ENCODE measurements around the gene ECSIT.

The ECSIT gene

DNA sequence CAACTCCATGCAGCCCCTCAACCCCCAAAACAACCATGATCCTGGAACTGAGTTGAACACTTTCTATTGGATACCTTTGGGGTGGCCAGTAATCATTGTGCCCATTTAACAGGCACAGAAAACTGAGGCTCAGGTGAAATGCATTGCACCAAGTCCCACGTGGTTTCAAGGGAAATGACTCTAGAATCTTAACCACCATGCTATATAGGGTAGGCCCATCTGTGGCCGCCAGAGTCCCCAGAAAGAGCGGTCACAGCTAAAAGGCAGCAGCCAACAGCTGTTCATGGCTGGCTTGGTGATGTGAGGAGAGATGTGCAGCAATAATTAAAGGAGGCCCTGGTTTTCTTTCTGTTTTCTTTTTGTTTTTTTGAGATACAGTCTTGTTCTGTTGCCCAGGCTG lies 12.3 kb upstream of the ECSIT start:
- H3K4me3 ChIP-seq (ENCODE audit: low read length) = peak overlapping the region; percentile 68

DNA sequence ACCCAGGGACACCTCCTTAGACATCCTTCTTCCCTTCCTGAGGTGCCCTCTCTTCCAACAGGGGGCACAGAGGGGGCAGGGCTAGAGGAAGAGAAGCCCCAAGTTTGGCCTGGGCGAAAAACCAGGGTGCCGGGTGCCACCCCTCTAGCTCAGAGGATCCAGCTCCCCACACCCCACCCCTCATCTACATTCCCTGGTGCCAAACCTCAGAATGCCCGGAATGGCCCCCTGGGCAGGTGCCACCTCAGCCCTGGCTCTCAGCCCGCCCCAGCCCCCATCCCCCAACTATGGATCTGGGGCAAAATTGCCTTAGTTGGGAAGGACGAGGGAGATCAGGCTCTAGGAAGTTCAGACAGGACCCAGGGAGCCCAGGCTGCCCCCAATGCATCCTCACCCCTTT lies 11.7 kb upstream of the ECSIT start:
- peaks cover 12% of the 10 kb centered on the region for H3K4me1 ChIP-seq (ENCODE audit: control insufficient read depth, insufficient read depth, low read length)
- peaks cover 5% of the 10 kb centered on the region for H3K27me3 ChIP-seq (ENCODE audit: control insufficient read depth, insufficient read depth, low read length)
- H3K27ac ChIP-seq (ENCODE audit: low read depth, low read length) = peak overlapping the region; percentile 100
- peak overlapping the region; percentile 45 for H3K9ac ChIP-seq (ENCODE audit: low read length)
- H3K4me3 ChIP-seq (ENCODE audit: low read length) = peak overlapping the region; percentile 68
- H3K36me3 ChIP-seq (ENCODE audit: control insufficient read depth, insufficient read depth, low read length) = no peaks in the 10 kb centered on the region

More for the DNA sequence above, 12.3 kb upstream of the ECSIT start:
- peaks cover 5% of the 10 kb centered on the region for H3K27me3 ChIP-seq (ENCODE audit: control insufficient read depth, insufficient read depth, low read length)
- H3K27ac ChIP-seq (ENCODE audit: low read depth, low read length) = peak overlapping the region; percentile 100
- H3K4me1 ChIP-seq (ENCODE audit: control insufficient read depth, insufficient read depth, low read length) = peaks cover 11% of the 10 kb centered on the region
- no peak overlapping the region for H3K9ac ChIP-seq (ENCODE audit: low read length)
- H3K36me3 ChIP-seq (ENCODE audit: control insufficient read depth, insufficient read depth, low read length) = no peaks in the 10 kb centered on the region

DNA sequence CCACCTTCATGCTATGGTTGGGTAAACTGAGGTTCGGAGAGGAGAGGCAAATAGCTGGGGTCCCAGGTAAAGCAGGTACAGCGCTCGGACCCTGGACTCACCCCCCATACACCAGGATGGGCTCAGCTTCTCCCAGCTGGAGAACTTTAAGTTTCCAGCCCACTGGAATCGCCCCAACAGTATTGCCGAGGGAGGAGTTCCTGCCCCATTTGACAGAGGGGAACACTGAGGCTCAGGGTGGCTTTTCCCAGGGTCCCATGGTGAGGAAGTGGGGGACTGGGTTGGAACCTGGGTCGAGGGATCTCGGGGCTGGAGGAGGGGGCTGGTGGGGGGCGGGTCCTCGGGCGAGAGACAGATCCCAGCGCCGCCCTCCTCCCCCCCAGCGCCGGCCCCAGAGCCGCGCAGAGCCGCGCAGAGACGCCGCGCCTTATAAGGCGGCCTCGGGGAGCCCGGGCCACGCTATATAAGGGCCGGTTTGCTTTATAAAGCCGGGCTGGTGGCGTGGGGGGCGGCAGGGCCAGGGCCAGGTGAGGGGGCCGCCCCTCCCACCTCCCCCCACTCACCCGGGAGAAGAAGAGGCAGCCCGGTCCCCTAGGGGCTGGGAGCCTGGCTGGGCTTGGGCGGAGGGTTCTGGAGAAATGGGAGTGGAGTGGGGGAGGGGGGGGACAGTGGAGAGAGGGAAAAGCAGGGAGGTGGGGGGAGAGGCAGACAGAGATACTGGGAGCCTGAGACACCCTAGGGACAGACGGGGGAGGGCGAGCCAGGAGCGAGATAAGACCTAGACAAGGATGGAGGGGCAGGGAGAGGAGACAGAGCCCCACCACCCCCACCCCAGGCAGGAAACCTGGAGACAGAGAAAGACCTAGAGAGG lies 10.8 kb upstream of the ECSIT start:
- no peaks in the 10 kb centered on the region for H3K36me3 ChIP-seq (ENCODE audit: control insufficient read depth, insufficient read depth, low read length)
- H3K4me1 ChIP-seq (ENCODE audit: control insufficient read depth, insufficient read depth, low read length) = peaks cover 21% of the 10 kb centered on the region
- H3K4me3 ChIP-seq (ENCODE audit: low read length) = peak overlapping the region; percentile 83
- H3K27ac ChIP-seq (ENCODE audit: low read depth, low read length) = peak overlapping the region; percentile 100
- H3K27me3 ChIP-seq (ENCODE audit: control insufficient read depth, insufficient read depth, low read length) = peaks cover 5% of the 10 kb centered on the region
- H3K9ac ChIP-seq (ENCODE audit: low read length) = peak overlapping the region; percentile 96

DNA sequence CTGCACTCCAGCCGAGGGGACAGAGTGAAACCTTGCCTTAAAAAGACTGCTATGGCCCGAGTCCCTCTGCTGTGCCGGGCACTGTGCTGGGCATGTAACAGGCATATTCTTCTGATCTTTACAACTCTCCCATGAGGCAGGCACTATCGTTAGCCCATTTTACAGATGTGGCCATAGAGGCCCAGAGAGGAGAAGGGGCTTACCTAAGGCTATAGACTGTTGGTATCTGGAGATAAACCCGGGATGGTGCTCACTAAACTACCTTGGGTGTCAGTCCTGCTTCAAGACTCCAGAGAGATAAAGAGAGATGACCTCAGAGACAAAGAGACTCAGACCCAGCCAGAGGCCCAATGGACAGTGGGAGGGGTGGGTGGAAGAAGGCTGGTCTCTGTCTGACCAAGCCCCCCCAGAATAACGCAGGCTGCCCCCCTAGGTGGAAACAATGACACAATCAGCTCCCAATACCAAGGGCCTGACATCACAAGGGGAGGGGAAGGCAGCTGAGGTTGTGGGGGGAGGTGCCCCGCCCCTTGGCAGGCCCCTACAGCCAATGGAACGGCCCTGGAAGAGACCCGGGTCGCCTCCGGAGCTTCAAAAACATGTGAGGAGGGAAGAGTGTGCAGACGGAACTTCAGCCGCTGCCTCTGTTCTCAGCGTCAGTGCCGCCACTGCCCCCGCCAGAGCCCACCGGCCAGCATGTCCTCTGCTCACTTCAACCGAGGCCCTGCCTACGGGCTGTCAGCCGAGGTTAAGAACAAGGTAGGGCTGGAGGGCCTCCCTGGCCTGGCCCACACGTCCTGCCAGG lies 9.5 kb upstream of the ECSIT start, which contains the start of gene CNN1:
Gene CNN1, plus strand, starts transcription at position 620 of the 805 bp plus-strand sequence. Its CDS starts 77 bp downstream, at position 697.
- peaks cover 20% of the 10 kb centered on the region for H3K4me1 ChIP-seq (ENCODE audit: control insufficient read depth, insufficient read depth, low read length)
- H3K4me3 ChIP-seq (ENCODE audit: low read length) = peak within 1 kb of the TSS; percentile 83
- peak within 1 kb of the TSS; percentile 96 for H3K9ac ChIP-seq (ENCODE audit: low read length)

DNA sequence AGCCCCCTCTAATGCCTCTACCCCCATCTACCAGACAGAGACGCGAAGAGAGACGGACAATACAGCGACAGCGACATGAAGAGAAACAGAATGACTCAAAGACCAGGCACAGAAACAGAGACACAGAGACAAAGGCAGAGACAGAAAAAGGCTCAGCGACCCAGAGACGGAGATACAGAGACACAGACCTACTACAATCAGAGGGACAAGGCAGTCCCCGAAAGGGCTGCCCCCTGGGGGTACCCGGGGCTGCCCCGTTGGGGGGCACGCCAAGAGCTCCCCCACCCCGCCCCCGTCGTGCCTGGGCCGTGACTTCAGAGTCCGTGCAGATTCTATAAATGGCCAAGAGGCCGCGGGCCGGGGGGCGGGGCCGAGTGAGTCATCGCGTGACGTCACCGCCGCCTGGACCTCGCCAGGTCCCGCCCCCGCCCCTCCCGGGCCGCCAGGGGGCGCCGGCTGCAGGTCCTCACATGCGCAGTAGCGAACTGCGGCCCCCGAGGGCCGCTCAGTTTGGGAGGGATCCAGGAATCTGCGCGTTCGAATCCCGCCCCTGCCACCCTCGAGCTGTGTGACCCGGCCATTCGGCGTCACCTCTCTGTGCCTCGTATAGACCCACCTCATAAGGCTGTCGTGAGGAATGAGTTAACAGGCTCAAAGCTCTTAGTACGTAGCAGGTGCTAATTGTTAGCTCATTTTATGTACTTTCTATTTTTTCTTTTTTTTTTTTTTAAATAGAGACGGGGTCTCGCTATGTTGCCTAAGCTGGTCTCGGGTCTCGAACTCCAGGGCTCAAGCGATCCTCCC lies 7.1 kb upstream of the ECSIT start:
- Histone ChIP-seq H3K27me3 (ENCODE audit: control insufficient read depth, insufficient read depth, low read length) (peaks cover 5% of the 10 kb centered on the region), H3K9ac (ENCODE audit: low read length) (peak overlapping the region; percentile 42), H3K36me3 (ENCODE audit: control insufficient read depth, insufficient read depth, low read length) (no peaks in the 10 kb centered on the region), H3K4me1 (ENCODE audit: control insufficient read depth, insufficient read depth, low read length) (peaks cover 20% of the 10 kb centered on the region), H3K4me3 (ENCODE audit: low read length) (peak overlapping the region; percentile 42), H3K27ac (ENCODE audit: low read depth, low read length) (peak overlapping the region; percentile 96)

More for the DNA sequence above, 9.5 kb upstream of the ECSIT start, which contains the start of gene CNN1:
- H3K27ac ChIP-seq (ENCODE audit: low read depth, low read length) = peak within 1 kb of the TSS; percentile 100
- H3K27me3 ChIP-seq (ENCODE audit: control insufficient read depth, insufficient read depth, low read length) = peaks cover 5% of the 10 kb centered on the region
- H3K36me3 ChIP-seq (ENCODE audit: control insufficient read depth, insufficient read depth, low read length) = no peaks in the 10 kb centered on the region

DNA sequence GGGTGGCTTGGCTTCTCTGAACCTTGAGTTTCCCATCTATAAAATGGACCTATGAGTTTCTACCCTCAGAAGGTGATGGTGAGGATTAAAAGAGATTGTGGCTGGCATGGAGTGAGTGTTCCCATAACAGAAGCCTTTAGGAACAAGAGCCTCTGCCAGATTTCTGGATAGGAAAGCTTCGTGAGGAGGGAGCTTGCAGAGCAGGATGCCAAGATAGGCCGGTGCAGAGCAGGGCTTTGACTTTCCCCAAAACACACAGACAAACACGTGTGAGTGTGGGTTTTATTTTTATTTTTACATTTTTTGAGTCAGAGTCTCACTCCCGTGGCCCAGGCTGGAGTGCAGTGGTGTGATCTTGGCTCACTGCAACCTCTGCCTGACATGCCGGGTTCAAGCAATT lies 6.0 kb upstream of the ECSIT start:
- Histone ChIP-seq H3K36me3 (ENCODE audit: control insufficient read depth, insufficient read depth, low read length) (no peaks in the 10 kb centered on the region), H3K9ac (ENCODE audit: low read length) (no peak overlapping the region), H3K27me3 (ENCODE audit: control insufficient read depth, insufficient read depth, low read length) (peaks cover 2% of the 10 kb centered on the region), H3K4me1 (ENCODE audit: control insufficient read depth, insufficient read depth, low read length) (peaks cover 20% of the 10 kb centered on the region), H3K4me3 (ENCODE audit: low read length) (no peak overlapping the region), H3K27ac (ENCODE audit: low read depth, low read length) (peak overlapping the region; percentile 96)

DNA sequence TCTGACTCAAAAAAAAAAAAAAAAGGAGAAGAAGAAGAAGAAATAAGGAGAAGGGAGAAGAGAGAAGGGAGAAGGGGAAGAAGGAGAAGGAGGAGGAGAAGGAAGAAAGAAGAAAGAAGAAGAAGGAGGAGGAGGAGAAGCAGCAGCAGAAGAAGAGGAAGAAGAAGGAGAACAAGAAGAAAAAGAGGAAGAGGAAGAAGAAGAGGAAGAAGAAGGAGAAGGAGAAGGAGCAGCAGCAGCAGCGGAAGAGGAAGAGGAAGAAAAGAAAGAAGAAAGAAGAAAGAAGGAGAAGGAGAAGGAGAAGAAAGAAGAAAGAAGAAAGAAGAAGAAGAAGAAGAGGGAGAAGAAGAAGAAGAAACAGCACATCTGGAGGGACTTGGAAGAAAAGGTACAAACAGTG lies 5.6 kb upstream of the ECSIT start:
- H3K27me3 ChIP-seq (ENCODE audit: control insufficient read depth, insufficient read depth, low read length) = peaks cover 2% of the 10 kb centered on the region
- H3K36me3 ChIP-seq (ENCODE audit: control insufficient read depth, insufficient read depth, low read length) = no peaks in the 10 kb centered on the region
- H3K9ac ChIP-seq (ENCODE audit: low read length) = no peak overlapping the region
- H3K4me3 ChIP-seq (ENCODE audit: low read length) = no peak overlapping the region
- H3K4me1 ChIP-seq (ENCODE audit: control insufficient read depth, insufficient read depth, low read length) = peaks cover 20% of the 10 kb centered on the region
- H3K27ac ChIP-seq (ENCODE audit: low read depth, low read length) = peak overlapping the region; percentile 96

DNA sequence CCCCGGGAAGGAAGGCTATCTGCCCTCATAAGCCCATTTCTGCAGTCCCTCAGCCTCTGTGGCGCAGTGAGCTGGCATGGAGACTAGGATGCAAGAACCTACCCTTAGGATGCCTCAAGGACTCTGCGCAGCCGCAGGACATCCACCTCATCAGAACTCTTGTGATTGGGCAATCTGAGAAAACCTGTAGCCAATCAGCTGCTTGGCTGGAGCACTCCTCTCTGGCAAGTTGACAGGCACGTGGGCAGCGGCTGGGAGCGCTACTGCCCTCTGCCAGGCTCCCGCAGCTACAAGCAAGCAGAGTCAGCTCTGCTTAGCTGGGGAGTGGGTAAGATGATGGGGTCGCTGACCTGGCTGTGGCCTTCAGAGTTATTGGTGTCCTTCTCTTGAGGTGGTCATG lies 1.5 kb upstream of the ECSIT start:
- Histone ChIP-seq H3K9ac (ENCODE audit: low read length) (no peak overlapping the region), H3K27me3 (ENCODE audit: control insufficient read depth, insufficient read depth, low read length) (no peaks in the 10 kb centered on the region), H3K4me1 (ENCODE audit: control insufficient read depth, insufficient read depth, low read length) (peaks cover 21% of the 10 kb centered on the region), H3K27ac (ENCODE audit: low read depth, low read length) (peak overlapping the region; percentile 55), H3K4me3 (ENCODE audit: low read length) (no peak overlapping the region), H3K36me3 (ENCODE audit: control insufficient read depth, insufficient read depth, low read length) (no peaks in the 10 kb centered on the region)

DNA sequence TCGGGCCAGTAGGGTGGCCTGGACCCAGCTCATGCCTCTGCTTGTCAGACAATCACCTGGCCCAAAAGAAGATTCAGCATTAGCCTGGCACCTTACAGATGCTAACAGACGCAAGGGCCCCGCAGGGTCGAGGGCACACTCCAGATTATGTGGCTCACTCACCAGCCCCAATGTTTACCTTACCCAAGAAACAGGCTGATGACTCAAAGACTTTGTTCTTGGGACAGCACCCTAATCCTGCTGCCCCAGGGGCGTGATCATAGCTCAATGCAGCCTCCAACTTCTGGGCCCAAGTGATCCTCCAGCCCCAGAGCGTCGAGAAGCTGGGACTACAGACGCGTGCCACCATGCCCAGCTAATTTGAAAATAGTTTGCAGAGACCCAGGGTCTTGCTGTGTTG lies 9.8 kb downstream of the ECSIT start:
- H3K9ac ChIP-seq (ENCODE audit: low read length) = no peak overlapping the region
- H3K27me3 ChIP-seq (ENCODE audit: control insufficient read depth, insufficient read depth, low read length) = no peaks in the 10 kb centered on the region
- H3K27ac ChIP-seq (ENCODE audit: low read depth, low read length) = no peak overlapping the region
- H3K36me3 ChIP-seq (ENCODE audit: control insufficient read depth, insufficient read depth, low read length) = peaks cover 7% of the 10 kb centered on the region
- no peak overlapping the region for H3K4me3 ChIP-seq (ENCODE audit: low read length)
- no peaks in the 10 kb centered on the region for H3K4me1 ChIP-seq (ENCODE audit: control insufficient read depth, insufficient read depth, low read length)

DNA sequence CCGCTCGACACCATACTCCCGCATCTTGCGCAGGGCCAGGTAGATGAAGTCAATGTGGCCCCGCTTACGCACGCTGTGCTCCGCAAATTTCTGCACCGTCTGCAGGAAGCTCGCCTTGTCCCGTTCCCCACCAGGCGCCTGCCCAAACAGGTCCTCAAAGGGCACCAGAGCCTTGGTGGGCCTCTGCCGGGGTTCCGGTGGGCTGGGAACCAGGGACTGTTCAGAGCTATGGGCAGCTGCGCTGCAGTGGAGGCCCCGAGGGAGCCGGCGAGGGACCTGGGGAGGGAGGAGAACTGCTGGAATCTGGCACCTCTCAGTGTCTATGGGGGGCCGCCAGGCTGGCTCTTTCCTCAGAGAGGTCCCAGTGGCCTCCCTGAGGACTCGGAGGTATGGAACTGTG lies 15.0 kb downstream of the ECSIT start:
- Histone ChIP-seq H3K4me1 (ENCODE audit: control insufficient read depth, insufficient read depth, low read length) (no peaks in the 10 kb centered on the region), H3K4me3 (ENCODE audit: low read length) (no peak overlapping the region), H3K9ac (ENCODE audit: low read length) (no peak overlapping the region), H3K27ac (ENCODE audit: low read depth, low read length) (no peak overlapping the region), H3K36me3 (ENCODE audit: control insufficient read depth, insufficient read depth, low read length) (peaks cover 13% of the 10 kb centered on the region), H3K27me3 (ENCODE audit: control insufficient read depth, insufficient read depth, low read length) (no peaks in the 10 kb centered on the region)

DNA sequence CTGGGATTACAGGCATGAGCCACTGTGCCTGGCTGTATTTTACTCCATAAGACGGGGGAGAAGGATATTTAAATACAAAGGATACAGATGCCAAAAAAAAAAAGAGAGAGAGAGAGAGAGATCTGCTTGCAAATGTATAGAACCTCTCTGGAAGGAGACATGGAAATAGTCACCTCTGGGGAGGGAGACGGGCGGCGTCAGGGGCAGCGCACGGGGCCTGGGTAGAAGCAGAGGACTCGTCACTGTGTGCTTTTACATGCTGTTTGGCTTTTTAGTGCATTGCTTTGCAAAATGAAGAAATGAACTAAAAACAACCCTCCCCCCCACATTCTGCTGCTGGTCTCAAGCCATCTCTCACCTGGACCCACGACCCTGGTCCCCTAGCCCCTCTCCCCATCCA lies 18.5 kb downstream of the ECSIT start:
- H3K4me3 ChIP-seq (ENCODE audit: low read length) = no peak overlapping the region
- H3K9ac ChIP-seq (ENCODE audit: low read length) = no peak overlapping the region
- no peaks in the 10 kb centered on the region for H3K4me1 ChIP-seq (ENCODE audit: control insufficient read depth, insufficient read depth, low read length)
- H3K27ac ChIP-seq (ENCODE audit: low read depth, low read length) = no peak overlapping the region
- H3K27me3 ChIP-seq (ENCODE audit: control insufficient read depth, insufficient read depth, low read length) = no peaks in the 10 kb centered on the region
- peaks cover 8% of the 10 kb centered on the region for H3K36me3 ChIP-seq (ENCODE audit: control insufficient read depth, insufficient read depth, low read length)
